H9 (cell line): ENCODE results near the gene CENPC. TPM values are rescaled to one million over a fixed set of nuclear protein-coding genes. Genes with fewer than 3 reads are reported as not detected.

ENCODE experiments used
- DNase-seq: peaks from one replicate; pipeline ENCODE4 v3.0.0-alpha.2; 2017
- H2AFZ ChIP-seq: one replicate; pipeline ENCODE4 v1.6.1; 2013; ENCODE audit warnings: mild to moderate bottlenecking, low read length, control low read depth, moderate library complexity
- H2AK5ac ChIP-seq: 2 replicates; pipeline ENCODE4 v1.6.1; 2013; ENCODE audit warnings: low read length, control low read depth, mixed read lengths; ENCODE audit not compliant: insufficient read length
- H2BK120ac ChIP-seq: one replicate; pipeline ENCODE4 v1.6.1; 2013; ENCODE audit warnings: low read depth, mild to moderate bottlenecking, low read length, control low read depth, inconsistent platforms; ENCODE audit not compliant: poor library complexity, severe bottlenecking
- H2BK12ac ChIP-seq: 2 replicates; pipeline ENCODE4 v1.6.1; 2013; ENCODE audit warnings: low read length, control low read depth, mixed read lengths, low read depth; ENCODE audit not compliant: insufficient read length
- H2BK15ac ChIP-seq: 2 replicates; pipeline ENCODE4 v1.6.1; 2013; ENCODE audit warnings: low read depth, low read length, control low read depth
- H2BK20ac ChIP-seq: one replicate; pipeline ENCODE4 v1.6.1; 2013; ENCODE audit warnings: low read depth, mild to moderate bottlenecking, low read length, control low read depth, inconsistent platforms; ENCODE audit not compliant: poor library complexity, severe bottlenecking
- H2BK5ac ChIP-seq: 2 replicates; pipeline ENCODE4 v1.6.1; 2013; ENCODE audit warnings: low read length, control low read depth, mixed read lengths; ENCODE audit not compliant: insufficient read length
- H3K14ac ChIP-seq: 2 replicates; pipeline ENCODE4 v1.6.1; 2013; ENCODE audit warnings: low read length, control low read depth; ENCODE audit not compliant: insufficient read depth
- H3K18ac ChIP-seq: 2 replicates; pipeline ENCODE4 v1.6.1; 2013; ENCODE audit warnings: low read depth, mild to moderate bottlenecking, mixed read lengths, low read length, control low read depth; ENCODE audit not compliant: insufficient read length
- H3K23ac ChIP-seq: 2 replicates; pipeline ENCODE4 v1.6.1; 2013; ENCODE audit warnings: low read length, control low read depth, mixed read lengths, low read depth; ENCODE audit not compliant: insufficient read length
- H3K23me2 ChIP-seq: 2 replicates; pipeline ENCODE4 v1.6.1; 2013; ENCODE audit warnings: low read depth, mild to moderate bottlenecking, mixed read lengths, low read length, control low read depth; ENCODE audit not compliant: insufficient read length, poor library complexity, severe bottlenecking
- H3K27ac ChIP-seq: 2 replicates; pipeline ENCODE4 v1.5.1; 2013; ENCODE audit warnings: low read length, control low read depth, mixed read lengths, low read depth; ENCODE audit not compliant: insufficient read length
- H3K27me3 ChIP-seq: 2 replicates; pipeline ENCODE4 v1.6.1; 2013; ENCODE audit warnings: low read length, control low read depth, inconsistent platforms; ENCODE audit not compliant: insufficient read depth
- H3K4ac ChIP-seq: 2 replicates; pipeline ENCODE4 v1.6.1; 2013; ENCODE audit warnings: low read depth, mild to moderate bottlenecking, control low read depth, inconsistent platforms, low read length, moderate library complexity
- H3K4me1 ChIP-seq: 2 replicates; pipeline ENCODE4 v1.6.1; 2013; ENCODE audit warnings: low read length, control low read depth, inconsistent platforms; ENCODE audit not compliant: insufficient read depth
- H3K4me2 ChIP-seq: 2 replicates; pipeline ENCODE4 v1.6.1; 2013; ENCODE audit warnings: low read length, control low read depth, mixed read lengths; ENCODE audit not compliant: insufficient read length, insufficient read depth
- H3K56ac ChIP-seq: 2 replicates; pipeline ENCODE4 v1.6.1; 2013; ENCODE audit warnings: low read depth, mild to moderate bottlenecking, mixed read lengths, low read length, control low read depth; ENCODE audit not compliant: insufficient read length
- H3K79me1 ChIP-seq: 2 replicates; pipeline ENCODE4 v1.6.1; 2013; ENCODE audit warnings: low read depth, mild to moderate bottlenecking, moderate library complexity, low read length, control low read depth, inconsistent platforms; ENCODE audit not compliant: insufficient read depth, poor library complexity, severe bottlenecking
- H3K79me2 ChIP-seq: 2 replicates; pipeline ENCODE4 v1.6.1; 2013; ENCODE audit warnings: low read length, control low read depth, inconsistent platforms; ENCODE audit not compliant: insufficient read depth
- H3K9ac ChIP-seq: 2 replicates; pipeline ENCODE4 v1.6.1; 2013; ENCODE audit warnings: low read length, control low read depth, mixed read lengths; ENCODE audit not compliant: insufficient read length; ENCODE audit errors: extremely low read depth
- H3K9me3 ChIP-seq: one replicate; pipeline ENCODE4 v1.6.1; 2013; ENCODE audit warnings: low read depth, low read length, inconsistent platforms; ENCODE audit not compliant: control insufficient read depth
- H3T11ph ChIP-seq: one replicate; pipeline ENCODE4 v1.6.1; 2013; ENCODE audit warnings: mild to moderate bottlenecking, low read length, control low read depth, inconsistent platforms
- H4K20me1 ChIP-seq: one replicate; pipeline ENCODE4 v1.6.1; 2013; ENCODE audit not compliant: control insufficient read depth, insufficient read length, insufficient read depth
- H4K5ac ChIP-seq: 2 replicates; pipeline ENCODE4 v1.6.1; 2013; ENCODE audit warnings: low read depth, mild to moderate bottlenecking, mixed read lengths, low read length, control low read depth; ENCODE audit not compliant: insufficient read length
- H4K8ac ChIP-seq: replicated peaks from 2 replicates; pipeline ENCODE4 v1.6.1; 2013; ENCODE audit warnings: low read length, control low read depth, mixed read lengths, low read depth; ENCODE audit not compliant: insufficient read length
- H4K91ac ChIP-seq: 2 replicates; pipeline ENCODE4 v1.6.1; 2013; ENCODE audit warnings: low read depth, mild to moderate bottlenecking, moderate library complexity, mixed read lengths, low read length, control low read depth; ENCODE audit not compliant: insufficient read length
- H3K27ac Mint-ChIP-seq, 3 experiments: 2 replicates in 2 of 3; 3 replicates in 1 of 3; pipeline ENCODE4 v1.8.0; 2020 to 2021; ENCODE audit warnings: mixed read lengths in 3 of 3, mild to moderate bottlenecking in 1 of 3, moderate library complexity in 1 of 3
- H3K27me3 Mint-ChIP-seq: 2 replicates; pipeline ENCODE4 v1.8.0; 2021; ENCODE audit warnings: low read depth, mild to moderate bottlenecking, moderate library complexity, mixed read lengths
- H3K36me3 Mint-ChIP-seq, 3 experiments: 2 replicates in 2 of 3; 3 replicates in 1 of 3; pipeline ENCODE4 v1.8.0; 2020 to 2021; ENCODE audit warnings: low read depth in 3 of 3, mixed read lengths in 3 of 3; ENCODE audit not compliant: insufficient read depth in 1 of 3
- H3K4me1 Mint-ChIP-seq, 2 experiments: 2 replicates each; pipeline ENCODE4 v1.8.0; 2020; ENCODE audit warnings: mixed read lengths in 2 of 2
- H3K4me3 Mint-ChIP-seq, 2 experiments: 2 replicates in 1 of 2; 3 replicates in 1 of 2; pipeline ENCODE4 v1.8.0; 2020 to 2021; ENCODE audit warnings: mild to moderate bottlenecking in 2 of 2, mixed read lengths in 2 of 2, moderate library complexity in 1 of 2
- H3K9me3 Mint-ChIP-seq, 2 experiments: 2 replicates in 1 of 2; 3 replicates in 1 of 2; pipeline ENCODE4 v1.8.0; 2020; ENCODE audit warnings: mild to moderate bottlenecking in 2 of 2, mixed read lengths in 2 of 2, moderate library complexity in 1 of 2
- CTCF ChIP-seq: fragments of 200-600 bp; sonication (generic); conservative IDR thresholded peaks from 3 replicates; pipeline ENCODE4 v1.8.0; 2021; ENCODE audit warnings: antibody characterized with exemption, mild to moderate bottlenecking
- WGBS: extraction: QIAGEN DNeasy Blood & Tissue Kit; methylation state at CpG from one replicate; pipeline ENCODE4 v1.1.7; 2013; ENCODE audit warnings: missing lambda C conversion rate, low lambda C conversion rate, mixed read lengths; ENCODE audit not compliant: insufficient read length; ENCODE audit errors: extremely low coverage; 5-methylcytosine and 5-hydroxymethylcytosine counted together
- total RNA-seq: library from RNA; stranded (reverse); gene quantifications from 2 replicates; pipeline ENCODE4 v1.2.1, GENCODE V29; 2021

Gene CENPC
- total RNA-seq, 1 experiment from 2014 or later, result 18.8 TPM

GRCh38 chr4:67576059-67576466 lies 30.8 kb upstream of the CENPC start:
- no peaks in the 10 kb centered on the region for H3K36me3 Mint-ChIP-seq
- H4K8ac ChIP-seq, result no peak overlapping the region
- H3K4ac ChIP-seq, result no peak overlapping the region
- H3K79me1 ChIP-seq, result no peaks in the 10 kb centered on the region
- H3K4me3 Mint-ChIP-seq, result no peak overlapping the region
- 100% methylated on average over 1 of the region's 4 CpGs for WGBS
- no peaks in the 10 kb centered on the region for H3K79me2 ChIP-seq
- no peak overlapping the region for H3K23ac ChIP-seq
- no peak overlapping the region for H3K27ac ChIP-seq
- no peak overlapping the region for H2BK20ac ChIP-seq
- H3K9me3 ChIP-seq, result no peaks in the 10 kb centered on the region
- peak overlapping the region; percentile 3 for H3K18ac ChIP-seq
- H3K4me1 Mint-ChIP-seq, result peaks cover 10 to 12% of the 10 kb centered on the region in 2 experiments
- H3K9ac ChIP-seq, result no peak overlapping the region
- no peak overlapping the region for H3K4me2 ChIP-seq
- no peak overlapping the region for H2BK12ac ChIP-seq
- no peaks in the 10 kb centered on the region for H4K20me1 ChIP-seq
- no peak for DNase-seq
- no peak overlapping the region for H2AK5ac ChIP-seq
- no peaks in the 10 kb centered on the region for H3K23me2 ChIP-seq
- H3K4me1 ChIP-seq, result no peaks in the 10 kb centered on the region; the same call in 1 of the 2 replicates
- no peaks in the 10 kb centered on the region for H3K9me3 Mint-ChIP-seq
- H3K56ac ChIP-seq, result no peak overlapping the region
- no peak for TF ChIP-seq CTCF
- no peak overlapping the region for H3T11ph ChIP-seq
- H3K27me3 ChIP-seq, result no peaks in the 10 kb centered on the region
- H3K14ac ChIP-seq, result no peak overlapping the region
- no peaks in the 10 kb centered on the region for H3K27me3 Mint-ChIP-seq
- H4K5ac ChIP-seq, result no peak overlapping the region
- H4K91ac ChIP-seq, result no peak overlapping the region
- H2AFZ ChIP-seq, result no peak overlapping the region
- H3K27ac Mint-ChIP-seq, result peak overlapping the region in 1 of 3 experiments; percentile 11; a peak in 1 of 7 replicates
- no peak overlapping the region for H2BK5ac ChIP-seq
- H2BK15ac ChIP-seq, result no peak overlapping the region
- H2BK120ac ChIP-seq, result no peak overlapping the region
